ENCODE measurements around the gene TRAF3IP1. TPM values are rescaled to one million over a fixed set of nuclear protein-coding genes. Genes with fewer than 3 reads are reported as not detected.

The TRAF3IP1 gene
- total RNA-seq, 1 donor from 2014 or later: 19.3 TPM

DNA sequence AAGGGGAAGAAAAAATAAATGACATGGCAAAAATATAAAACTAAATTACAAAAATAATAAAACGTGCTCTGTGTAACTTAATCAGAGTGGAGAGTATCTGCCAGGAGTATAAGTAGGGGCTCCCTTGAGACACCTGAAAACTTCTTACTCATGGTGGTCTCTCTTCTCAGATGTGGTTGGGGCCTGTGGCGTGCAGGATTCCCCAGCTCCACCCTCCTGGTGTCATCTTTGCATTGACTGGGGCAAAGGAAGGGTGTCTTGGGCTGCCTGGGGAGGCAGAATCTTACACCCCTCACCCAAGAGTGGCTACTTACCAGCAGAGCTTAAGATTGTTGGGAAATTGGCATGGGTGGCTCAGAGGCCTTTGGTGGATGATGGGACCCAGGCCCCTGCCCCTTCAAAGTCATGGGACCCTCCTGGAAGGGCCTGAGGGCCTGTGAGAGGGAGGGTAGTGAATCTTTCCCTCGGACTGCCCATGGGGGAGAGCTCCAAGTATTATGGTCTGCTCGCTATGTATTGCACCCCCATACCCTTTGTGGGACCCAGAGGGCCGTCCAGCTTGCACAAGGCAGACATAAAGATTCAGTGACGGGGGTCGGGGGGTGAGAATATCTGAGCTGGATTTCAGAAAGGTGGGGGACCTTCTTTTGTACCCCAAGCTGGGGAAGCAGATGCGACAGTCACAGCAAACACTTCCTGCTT lies 6.9 kb upstream of the TRAF3IP1 start:
- no peak overlapping the region for H3K27ac Mint-ChIP-seq (ENCODE audit: unreplicated experiment)
- H3K36me3 Mint-ChIP-seq (ENCODE audit: low read depth): no peaks in the 10 kb centered on the region
- H3K9me3 Mint-ChIP-seq: no peaks in the 10 kb centered on the region
- H3K4me3 Mint-ChIP-seq: no peak overlapping the region
- DNase-seq (ENCODE audit: low read depth, low spot score): no peak
- peaks cover 5% of the 10 kb centered on the region for H3K27me3 Mint-ChIP-seq (ENCODE audit: low read depth)
- TF ChIP-seq, protein P1, sequence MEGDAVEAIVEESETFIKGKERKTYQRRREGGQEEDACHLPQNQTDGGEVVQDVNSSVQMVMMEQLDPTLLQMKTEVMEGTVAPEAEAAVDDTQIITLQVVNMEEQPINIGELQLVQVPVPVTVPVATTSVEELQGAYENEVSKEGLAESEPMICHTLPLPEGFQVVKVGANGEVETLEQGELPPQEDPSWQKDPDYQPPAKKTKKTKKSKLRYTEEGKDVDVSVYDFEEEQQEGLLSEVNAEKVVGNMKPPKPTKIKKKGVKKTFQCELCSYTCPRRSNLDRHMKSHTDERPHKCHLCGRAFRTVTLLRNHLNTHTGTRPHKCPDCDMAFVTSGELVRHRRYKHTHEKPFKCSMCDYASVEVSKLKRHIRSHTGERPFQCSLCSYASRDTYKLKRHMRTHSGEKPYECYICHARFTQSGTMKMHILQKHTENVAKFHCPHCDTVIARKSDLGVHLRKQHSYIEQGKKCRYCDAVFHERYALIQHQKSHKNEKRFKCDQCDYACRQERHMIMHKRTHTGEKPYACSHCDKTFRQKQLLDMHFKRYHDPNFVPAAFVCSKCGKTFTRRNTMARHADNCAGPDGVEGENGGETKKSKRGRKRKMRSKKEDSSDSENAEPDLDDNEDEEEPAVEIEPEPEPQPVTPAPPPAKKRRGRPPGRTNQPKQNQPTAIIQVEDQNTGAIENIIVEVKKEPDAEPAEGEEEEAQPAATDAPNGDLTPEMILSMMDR (conservative IDR thresholded peaks at IDR 0.05): no peak
- no peaks in the 10 kb centered on the region for H3K4me1 Mint-ChIP-seq

DNA sequence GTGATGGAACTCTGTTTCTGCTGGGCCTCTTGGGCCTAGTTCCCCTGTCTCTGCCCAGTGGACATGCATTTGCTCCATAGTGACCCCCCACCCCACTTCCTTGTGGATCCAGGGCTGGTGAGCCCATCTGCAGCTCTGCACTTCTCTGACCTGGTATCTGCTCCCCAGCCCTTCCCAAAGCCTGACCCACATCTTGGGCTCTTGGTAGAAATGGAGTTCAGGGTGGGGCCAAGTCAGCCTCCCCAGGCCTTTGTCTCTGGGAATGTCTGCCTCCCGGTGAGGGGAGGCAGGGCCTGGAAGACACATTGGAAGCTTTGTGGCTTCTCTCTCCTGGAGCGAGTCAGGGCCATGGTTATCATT lies 6.3 kb upstream of the TRAF3IP1 start:
- Mint-ChIP-seq H3K27me3 (ENCODE audit: low read depth) (peaks cover 5% of the 10 kb centered on the region), H3K27ac (ENCODE audit: unreplicated experiment) (no peak overlapping the region), H3K36me3 (ENCODE audit: low read depth) (no peaks in the 10 kb centered on the region), H3K9me3 (no peaks in the 10 kb centered on the region), H3K4me3 (no peak overlapping the region), H3K4me1 (no peaks in the 10 kb centered on the region)
- TF ChIP-seq, protein P1 (conservative IDR thresholded peaks at IDR 0.05): no peak
- DNase-seq (ENCODE audit: low read depth, low spot score): no peak

DNA sequence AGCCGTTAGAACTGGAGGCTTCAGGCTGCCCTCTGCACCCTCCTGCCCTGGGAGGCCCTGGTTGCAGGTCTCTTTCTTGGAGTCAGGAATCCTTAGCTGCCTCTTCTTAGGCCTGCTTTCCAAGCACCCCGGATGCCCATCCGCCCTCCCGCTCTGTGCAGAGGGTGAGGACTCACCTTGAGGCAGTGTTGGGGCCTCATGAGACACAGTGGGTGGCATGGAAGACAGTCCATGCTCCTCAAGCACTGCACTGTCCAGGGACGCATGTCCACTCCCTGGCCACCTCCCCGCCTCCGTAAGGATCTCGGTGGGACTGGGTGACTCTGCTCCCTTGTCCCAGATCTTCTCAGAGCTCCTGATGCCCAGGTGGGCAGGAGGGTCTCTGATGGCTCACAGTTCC lies 5.7 kb upstream of the TRAF3IP1 start:
- Mint-ChIP-seq H3K4me1 (peaks cover under 1% of the 10 kb centered on the region), H3K4me3 (no peak overlapping the region), H3K36me3 (ENCODE audit: low read depth) (no peaks in the 10 kb centered on the region), H3K27me3 (ENCODE audit: low read depth) (peaks cover 5% of the 10 kb centered on the region), H3K9me3 (no peaks in the 10 kb centered on the region), H3K27ac (ENCODE audit: unreplicated experiment) (no peak overlapping the region)
- no peak for DNase-seq (ENCODE audit: low read depth, low spot score)
- TF ChIP-seq, protein P1 (conservative IDR thresholded peaks at IDR 0.05): no peak

DNA sequence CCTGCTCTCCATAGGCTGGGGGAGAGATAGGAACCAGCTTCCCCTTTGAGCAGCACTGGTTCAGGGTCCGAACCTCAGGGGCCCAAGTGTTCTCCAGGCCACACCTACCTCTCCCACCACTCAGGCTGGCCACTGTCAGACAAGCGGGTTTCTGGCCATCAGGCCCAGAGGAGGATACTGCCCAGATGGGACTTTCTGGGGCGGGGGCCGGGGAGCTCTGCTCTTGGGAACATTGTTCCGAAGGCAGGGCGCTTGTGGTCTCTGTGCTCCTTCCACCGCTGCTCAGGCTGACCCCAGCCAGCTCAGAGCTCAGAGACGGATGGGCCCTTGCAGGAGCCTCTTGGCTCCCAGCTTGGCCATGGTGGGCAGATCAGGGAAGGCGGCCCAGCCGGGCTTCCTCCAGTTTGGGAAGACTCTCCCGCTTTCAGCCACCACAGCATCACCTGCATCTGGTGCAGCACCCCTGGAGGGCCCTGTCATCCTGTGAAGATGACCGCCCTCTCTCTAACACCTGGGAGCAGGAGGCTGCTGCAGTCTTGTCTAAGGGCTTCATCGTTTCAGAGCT lies 5.2 kb upstream of the TRAF3IP1 start:
- H3K9me3 Mint-ChIP-seq: no peaks in the 10 kb centered on the region
- no peaks in the 10 kb centered on the region for H3K36me3 Mint-ChIP-seq (ENCODE audit: low read depth)
- H3K4me1 Mint-ChIP-seq: peaks cover 5% of the 10 kb centered on the region
- TF ChIP-seq, protein P1 (conservative IDR thresholded peaks at IDR 0.05): no peak
- peaks cover 5% of the 10 kb centered on the region for H3K27me3 Mint-ChIP-seq (ENCODE audit: low read depth)
- DNase-seq (ENCODE audit: low read depth, low spot score): no peak
- peak overlapping the region; percentile 5 for H3K4me3 Mint-ChIP-seq
- no peak overlapping the region for H3K27ac Mint-ChIP-seq (ENCODE audit: unreplicated experiment)

DNA sequence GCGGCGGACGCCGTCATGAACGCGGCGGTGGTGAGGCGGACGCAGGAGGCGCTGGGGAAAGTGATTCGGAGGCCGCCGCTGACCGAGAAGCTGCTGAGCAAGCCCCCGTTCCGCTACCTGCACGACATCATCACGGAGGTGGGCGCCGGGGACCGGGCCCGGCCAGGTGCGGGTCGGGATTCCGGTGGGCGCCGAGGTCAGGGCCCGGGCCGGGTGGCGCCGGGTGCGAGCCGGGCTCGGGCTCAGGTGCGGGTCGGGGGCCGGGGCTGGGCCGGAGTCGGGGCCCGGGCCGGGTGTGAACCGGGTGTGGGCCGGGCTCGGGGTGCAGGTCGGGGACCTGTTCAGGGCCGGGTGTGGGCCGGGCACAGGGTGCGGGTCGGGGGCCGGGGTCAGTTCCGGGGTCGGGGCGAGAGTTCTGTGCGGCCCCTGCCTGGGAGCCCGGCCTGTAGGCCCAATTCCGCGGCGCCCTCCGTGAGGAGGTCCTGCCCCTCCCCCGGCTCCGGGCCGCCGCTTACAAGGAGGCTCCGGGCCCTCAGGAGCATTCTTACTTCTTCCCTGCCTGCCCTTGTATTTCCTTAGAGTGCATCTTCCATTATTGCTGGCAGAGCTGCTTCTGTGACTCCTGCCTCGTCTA lies 447 bp downstream of the TRAF3IP1 start:
- Mint-ChIP-seq H3K27ac (ENCODE audit: unreplicated experiment) (no peak overlapping the region), H3K9me3 (no peaks in the 10 kb centered on the region), H3K4me3 (peak overlapping the region; percentile 90), H3K27me3 (ENCODE audit: low read depth) (peaks cover 5% of the 10 kb centered on the region), H3K36me3 (ENCODE audit: low read depth) (peaks cover 2% of the 10 kb centered on the region), H3K4me1 (peaks cover 15% of the 10 kb centered on the region)
- TF ChIP-seq, protein P1 (conservative IDR thresholded peaks at IDR 0.05): no peak
- DNase-seq (ENCODE audit: low read depth, low spot score): no peak
